Kidney (tissue), 14 donors: ENCODE measurements around the gene SPATA3. TPM values are rescaled to one million over a fixed set of nuclear protein-coding genes. Genes with fewer than 3 reads are reported as not detected.

Experiments used
- DNase-seq, 5 donors: peaks; one replicate each; pipeline ENCODE4 v3.0.0-alpha.2; 2013 to 2020
- FAIRE-seq: peaks from 2 replicates; lab custom pipeline; 2012; peaks lifted over from hg19 to GRCh38; lab: Jason Lieb, UNC
- H3K27ac ChIP-seq, 2 donors: one replicate each; pipeline ENCODE4 v1.7.0; 2013; ENCODE audit warnings: low read depth in 2 of 2, low read length in 2 of 2, inconsistent platforms in 1 of 2
- H3K27me3 ChIP-seq: one replicate; pipeline ENCODE4 v1.7.1; 2013; ENCODE audit warnings: low read length, inconsistent platforms; ENCODE audit not compliant: control insufficient read depth, insufficient read depth
- H3K36me3 ChIP-seq, 3 donors: one replicate each; pipeline versions ENCODE4 v1.7.0 to v1.7.1; 2013; ENCODE audit warnings: low read length in 3 of 3, control low read depth in 1 of 3, inconsistent platforms in 1 of 3; ENCODE audit not compliant: insufficient read depth in 3 of 3, control insufficient read depth in 2 of 3
- H3K4me1 ChIP-seq, 3 donors: one replicate each; pipeline versions ENCODE4 v1.7.0 to v1.7.1; 2013; ENCODE audit warnings: low read length in 3 of 3, inconsistent platforms in 1 of 3, low read depth in 1 of 3; ENCODE audit not compliant: control insufficient read depth in 2 of 3, insufficient read depth in 2 of 3
- H3K4me3 ChIP-seq, 3 donors: one replicate each; pipeline versions ENCODE4 v1.7.0 to v1.8.1; 2013; ENCODE audit warnings: low read length in 3 of 3, control low read depth in 1 of 3, inconsistent platforms in 1 of 3
- H3K9ac ChIP-seq, 3 donors: one replicate each; pipeline versions ENCODE4 v1.7.0 to v1.7.1; 2013; ENCODE audit warnings: low read length in 3 of 3, control low read depth in 1 of 3, inconsistent platforms in 1 of 3
- H3K9me3 ChIP-seq, 3 donors: one replicate each; pipeline versions ENCODE4 v1.7.0 to v1.7.1; 2013; ENCODE audit warnings: low read length in 3 of 3, control low read depth in 1 of 3, inconsistent platforms in 1 of 3; ENCODE audit not compliant: control insufficient read depth in 2 of 3, insufficient read depth in 1 of 3
- CTCF ChIP-seq: IDR thresholded peaks from 3 replicates; pipeline ENCODE4 v1.5.1; 2012; ENCODE audit warnings: mild to moderate bottlenecking, moderate library complexity, borderline replicate concordance; ENCODE audit not compliant: insufficient read depth; ENCODE audit errors: extremely low read depth
- intact Hi-C: fragments of 100-400 bp; cut with DNase I; formaldehyde crosslinking; loops from one replicate; pipeline ENCODE4 v1.11.1; 2022
- polyA plus RNA-seq: library from polyadenylated mRNA; stranded (reverse); fragments of 350-450 nt; fragmentation: Illumina TruSeq; extraction: RNeasy Lipid Tissue Mini Kit (QIAGEN cat#74804); gene quantifications from one replicate; pipeline ENCODE4 v1.2.3, GENCODE V29; 2014; ENCODE audit warnings: low read depth, low replicate concordance; ENCODE audit not compliant: insufficient read depth
- total RNA-seq: library from RNA; stranded (reverse); fragmentation: NEBNext Ultra II Directional; extraction: Animal tissue kit (Norgen Biotek cat#: 25700); gene quantifications from one replicate; pipeline ENCODE4 v1.2.1, GENCODE V29; 2021
- donor health status: control.
- donor health status: control.
- donor health status: control.
- donor health status: control.
- donor health status: control.
- donor health status: DM: yes; HTN: yes; CAD: no.
- donor health status: Normal renal cell carcinoma (clear cell type).

SPATA3 gene
- total and polyA plus RNA-seq, 2 donors from 2014 or later = not detected

GRCh38 chr2:231034291-231034882 is 38.5 kb downstream of the SPATA3 start:
- intact Hi-C loops = no loop called here
- H3K27ac ChIP-seq = no peak overlapping the region
- no peak for FAIRE-seq

GRCh38 chr2:231036131-231036530 is 40.2 kb downstream of the SPATA3 start:
- H3K9me3 ChIP-seq = no peaks in the 10 kb centered on the region
- H3K36me3 ChIP-seq = no peaks in the 10 kb centered on the region
- H3K4me3 ChIP-seq = no peak overlapping the region
- FAIRE-seq = no peak
- DNase-seq = no peak
- no peak overlapping the region for H3K9ac ChIP-seq
- H3K27ac ChIP-seq = no peak overlapping the region
- intact Hi-C loops = no loop called here
- H3K27me3 ChIP-seq = peaks cover 13% of the 10 kb centered on the region
- H3K4me1 ChIP-seq = no peaks in the 10 kb centered on the region
- TF ChIP-seq CTCF = no peak

More at GRCh38 chr2:231034291-231034882, 38.5 kb downstream of the SPATA3 start:
- DNase-seq = no peak
- H3K4me1 ChIP-seq = no peaks in the 10 kb centered on the region
- no peak overlapping the region for H3K4me3 ChIP-seq
- no peaks in the 10 kb centered on the region for H3K9me3 ChIP-seq
- TF ChIP-seq CTCF = no peak
- no peaks in the 10 kb centered on the region for H3K36me3 ChIP-seq
- H3K27me3 ChIP-seq = peaks cover 12% of the 10 kb centered on the region
- H3K9ac ChIP-seq = no peak overlapping the region

GRCh38 chr2:231036578-231037106 is 40.7 kb downstream of the SPATA3 start:
- no peaks in the 10 kb centered on the region for H3K36me3 ChIP-seq
- no peak for FAIRE-seq
- H3K27ac ChIP-seq = no peak overlapping the region

More at GRCh38 chr2:231036578-231037106, 40.7 kb downstream of the SPATA3 start:
- no peak for DNase-seq
- no peaks in the 10 kb centered on the region for H3K4me1 ChIP-seq
- H3K27me3 ChIP-seq = peaks cover 13% of the 10 kb centered on the region
- no peak for TF ChIP-seq CTCF
- no peak overlapping the region for H3K4me3 ChIP-seq
- intact Hi-C loops = no loop called here
- no peaks in the 10 kb centered on the region for H3K9me3 ChIP-seq
- H3K9ac ChIP-seq = no peak overlapping the region
